Endodermal cell (in vitro differentiated cells): Measurements from ENCODE around the gene CCDC146. TPM values are rescaled to one million over a fixed set of nuclear protein-coding genes. Genes with fewer than 3 reads are reported as not detected.
"Not testable (repeated sequence)": the region's sequence is repeated elsewhere in the genome, so short reads cannot be mapped to it uniquely, and the experiment has no call there.

Experiments used
- DNase-seq: peaks from one replicate; pipeline ENCODE4 v3.0.0-alpha.2; 2017
- H3K27ac ChIP-seq: 2 replicates; pipeline ENCODE4 v1.5.1; 2013; ENCODE audit warnings: mild to moderate bottlenecking, low read depth, low read length, moderate library complexity
- H3K27me3 ChIP-seq: 2 replicates; pipeline ENCODE4 v1.6.1; 2013; ENCODE audit warnings: mild to moderate bottlenecking, low read length, moderate library complexity; ENCODE audit not compliant: insufficient read depth, control insufficient read depth, poor library complexity, severe bottlenecking
- H3K36me3 ChIP-seq: 2 replicates; pipeline ENCODE4 v1.7.0; 2013; ENCODE audit warnings: mild to moderate bottlenecking, low read length, moderate library complexity; ENCODE audit not compliant: control insufficient read depth, insufficient read depth
- H3K4me1 ChIP-seq: one replicate; pipeline ENCODE4 v1.7.0; 2013; ENCODE audit warnings: low read length; ENCODE audit not compliant: control insufficient read depth, insufficient read depth
- H3K4me3 ChIP-seq: 2 replicates; pipeline ENCODE4 v1.5.1; 2013; ENCODE audit warnings: mild to moderate bottlenecking, low read length, moderate library complexity
- H3K9ac ChIP-seq: 2 replicates; pipeline ENCODE4 v1.6.1; 2013; ENCODE audit warnings: mild to moderate bottlenecking, low read length, moderate library complexity; ENCODE audit not compliant: poor library complexity, severe bottlenecking; ENCODE audit errors: extremely low read depth
- H3K9me3 ChIP-seq: 2 replicates; pipeline ENCODE4 v1.6.1; 2013; ENCODE audit warnings: mild to moderate bottlenecking, low read length, moderate library complexity; ENCODE audit not compliant: control insufficient read depth
- H3K27ac Mint-ChIP-seq: 2 replicates; pipeline ENCODE4 v1.8.0; 2020; ENCODE audit warnings: mixed read lengths
- H3K27me3 Mint-ChIP-seq: 2 replicates; pipeline ENCODE4 v1.8.0; 2021; ENCODE audit warnings: mild to moderate bottlenecking, mixed read lengths; ENCODE audit not compliant: insufficient read depth
- H3K36me3 Mint-ChIP-seq: 2 replicates; pipeline ENCODE4 v1.8.0; 2020; ENCODE audit warnings: low read depth, mixed read lengths
- H3K4me1 Mint-ChIP-seq: 2 replicates; pipeline ENCODE4 v1.8.0; 2020; ENCODE audit warnings: mixed read lengths
- H3K4me3 Mint-ChIP-seq: 2 replicates; pipeline ENCODE4 v1.8.0; 2020; ENCODE audit warnings: mild to moderate bottlenecking, moderate library complexity, mixed read lengths
- H3K9me3 Mint-ChIP-seq: 2 replicates; pipeline ENCODE4 v1.8.0; 2020; ENCODE audit warnings: mild to moderate bottlenecking, mixed read lengths
- CTCF ChIP-seq: fragments of 200-600 bp; sonication (generic); conservative IDR thresholded peaks from 2 replicates; pipeline ENCODE4 v1.5.0; 2021; ENCODE audit warnings: antibody characterized with exemption, mild to moderate bottlenecking
- WGBS, 2 experiments: methylation state at CpG; one replicate each; pipeline versions ENCODE4 v1.1.5 to v1.1.7; 2013; ENCODE audit warnings: missing lambda C conversion rate in 2 of 2, mixed read lengths in 1 of 2; ENCODE audit not compliant: insufficient coverage in 1 of 2, insufficient read length in 1 of 2; 5-methylcytosine and 5-hydroxymethylcytosine counted together
- total RNA-seq, 2 donors: library from RNA; stranded (reverse); fragmentation: NEBNext Ultra II Directional in 1 of 2; extraction: Animal tissue kit (Norgen Biotek cat#: 25700) in 1 of 2; gene quantifications; 2 replicates in 1 of 2; 3 replicates in 1 of 2; pipeline ENCODE4 v1.2.1, GENCODE V29; 2021

CCDC146 gene
- total RNA-seq, 2 donors from 2014 or later = 2.7 to 5.2 TPM

GRCh38 chr7:77157446-77157845 lies 35.0 kb downstream of the CCDC146 start:
- no peak overlapping the region for H3K27ac Mint-ChIP-seq
- TF ChIP-seq CTCF = no peak
- no peak overlapping the region for H3K4me3 Mint-ChIP-seq
- Histone ChIP-seq H3K36me3 (no peaks in the 10 kb centered on the region), H3K27ac (no peak overlapping the region), H3K9me3 (no peaks in the 10 kb centered on the region), H3K27me3 (no peaks in the 10 kb centered on the region), H3K4me1 (no peaks in the 10 kb centered on the region), H3K4me3 (no peak overlapping the region), H3K9ac (no peak overlapping the region)
- H3K27me3 Mint-ChIP-seq = no peaks in the 10 kb centered on the region
- DNase-seq = no peak
- H3K9me3 Mint-ChIP-seq = peaks cover 3% of the 10 kb centered on the region
- H3K36me3 Mint-ChIP-seq = no peaks in the 10 kb centered on the region
- WGBS, 2 experiments = 100% methylated on average over 1 of the region's 1 CpG; no CpG with 5 or more reads in 1 of the 2 experiments
- peaks cover under 1% of the 10 kb centered on the region for H3K4me1 Mint-ChIP-seq

- H3K9ac ChIP-seq, H3K27me3 ChIP-seq, H3K27ac ChIP-seq, DNase-seq, H3K4me1 Mint-ChIP-seq, H3K27ac Mint-ChIP-seq, H3K36me3 ChIP-seq, H3K27me3 Mint-ChIP-seq, H3K4me1 ChIP-seq, H3K9me3 Mint-ChIP-seq, H3K36me3 Mint-ChIP-seq, H3K9me3 ChIP-seq, H3K4me3 Mint-ChIP-seq, H3K4me3 ChIP-seq: not testable (repeated sequence)
- WGBS, 2 experiments = 89 to 94% methylated on average over 3 to 4 of the region's 4 CpGs
Measured at GRCh38 chr7:77171073-77171472, 48.7 kb downstream of the CCDC146 start.

- not testable (repeated sequence) for DNase-seq, H3K4me1 ChIP-seq, H3K9me3 Mint-ChIP-seq, H3K27ac ChIP-seq, H3K27me3 ChIP-seq, H3K4me1 Mint-ChIP-seq, H3K9me3 ChIP-seq, H3K36me3 Mint-ChIP-seq, H3K9ac ChIP-seq, H3K27me3 Mint-ChIP-seq, H3K27ac Mint-ChIP-seq, H3K36me3 ChIP-seq, H3K4me3 ChIP-seq, H3K4me3 Mint-ChIP-seq
- 95% methylated on average over 3 of the region's 6 CpGs; no CpG with 5 or more reads in 1 of the 2 experiments for WGBS, 2 experiments
Measured at GRCh38 chr7:77172437-77173172, 50.2 kb downstream of the CCDC146 start.

GRCh38 chr7:77174418-77174817 lies 52.0 kb downstream of the CCDC146 start:
- not testable (repeated sequence) for H3K4me3 Mint-ChIP-seq, H3K9me3 Mint-ChIP-seq, H3K27me3 ChIP-seq

GRCh38 chr7:77175274-77175800 lies 52.9 kb downstream of the CCDC146 start:
- DNase-seq, H3K4me1 Mint-ChIP-seq, H3K9me3 Mint-ChIP-seq, H3K4me1 ChIP-seq, H3K27me3 Mint-ChIP-seq, H3K27ac ChIP-seq, H3K36me3 Mint-ChIP-seq, H3K27ac Mint-ChIP-seq, H3K4me3 Mint-ChIP-seq, H3K27me3 ChIP-seq, H3K36me3 ChIP-seq, H3K9me3 ChIP-seq, H3K4me3 ChIP-seq, H3K9ac ChIP-seq: not testable (repeated sequence)
- 100% methylated on average over 1 of the region's 3 CpGs; no CpG with 5 or more reads in 1 of the 2 experiments for WGBS, 2 experiments

More at GRCh38 chr7:77174418-77174817, 52.0 kb downstream of the CCDC146 start:
- not testable (repeated sequence) for H3K4me1 Mint-ChIP-seq, H3K4me3 ChIP-seq, H3K4me1 ChIP-seq, DNase-seq, H3K9ac ChIP-seq, H3K27ac Mint-ChIP-seq, H3K9me3 ChIP-seq, H3K27me3 Mint-ChIP-seq, H3K36me3 ChIP-seq, H3K27ac ChIP-seq, H3K36me3 Mint-ChIP-seq
- WGBS, 2 experiments = no CpG with 5 or more reads among the region's 4 CpGs

- H3K36me3 Mint-ChIP-seq, H3K27ac Mint-ChIP-seq, DNase-seq, H3K4me1 ChIP-seq, H3K27me3 Mint-ChIP-seq, H3K36me3 ChIP-seq, H3K9me3 ChIP-seq, H3K4me3 Mint-ChIP-seq, H3K4me3 ChIP-seq, H3K27ac ChIP-seq, H3K4me1 Mint-ChIP-seq, H3K9ac ChIP-seq, H3K27me3 ChIP-seq, H3K9me3 Mint-ChIP-seq: not testable (repeated sequence)
- 94 to 100% methylated on average over 1 to 5 of the region's 9 CpGs for WGBS, 2 experiments
Measured at GRCh38 chr7:77177321-77177904, 55.0 kb downstream of the CCDC146 start.
